HEK293T (cell line): ENCODE data around the gene ZBED6.

ENCODE experiments used
- ARNT ChIP-seq: fragments of 450-650 bp; IDR thresholded peaks from 2 replicates; pipeline ENCODE4 v1.6.1; 2017; ENCODE audit warnings: mild to moderate bottlenecking
- BHLHE40 ChIP-seq: fragments of 450-650 bp; IDR thresholded peaks from 2 replicates; pipeline ENCODE4 v1.6.1; 2016; ENCODE audit warnings: mild to moderate bottlenecking, moderate library complexity, borderline replicate concordance
- ELF4 ChIP-seq: fragments of 450-650 bp; IDR thresholded peaks from 2 replicates; pipeline ENCODE4 v1.6.1; 2017; ENCODE audit warnings: antibody characterized with exemption
- FOXA1 ChIP-seq: fragments of 450-650 bp; IDR thresholded peaks from 2 replicates; pipeline ENCODE4 v1.6.1; 2016; ENCODE audit warnings: mild to moderate bottlenecking
- FOXM1 ChIP-seq: fragments of 450-650 bp; IDR thresholded peaks from 2 replicates; pipeline ENCODE4 v1.6.1; 2017; ENCODE audit warnings: mild to moderate bottlenecking, borderline replicate concordance
- LEF1 ChIP-seq: fragments of 450-650 bp; IDR thresholded peaks from 2 replicates; pipeline ENCODE4 v1.6.1; 2017; ENCODE audit warnings: mild to moderate bottlenecking, borderline replicate concordance
- NFRKB ChIP-seq: fragments of 450-650 bp; IDR thresholded peaks from 2 replicates; pipeline ENCODE4 v1.6.1; 2016; ENCODE audit warnings: mild to moderate bottlenecking, moderate library complexity
- SP1 ChIP-seq: fragments of 450-650 bp; IDR thresholded peaks from 2 replicates; pipeline ENCODE4 v1.6.1; 2017
- SUZ12 ChIP-seq: fragments of 450-650 bp; IDR thresholded peaks from 2 replicates; pipeline ENCODE4 v1.6.1; 2016; ENCODE audit warnings: mild to moderate bottlenecking
- TARDBP ChIP-seq: fragments of 450-650 bp; IDR thresholded peaks from 2 replicates; pipeline ENCODE4 v1.6.1; 2016
- TF ChIP-seq, protein P1 (sequence below): fragments of 450-650 bp; IDR thresholded peaks from 2 replicates; pipeline ENCODE4 v1.6.1; 2016

GRCh38 chr1:203763505-203763904, 31.9 kb upstream of the ZBED6 start:
- TF ChIP-seq TARDBP (no peak), FOXA1 (no peak), ARNT (no peak), SP1 (no peak), ELF4 (no peak), BHLHE40 (no peak), LEF1 (no peak), FOXM1 (no peak), SUZ12 (no peak), NFRKB (no peak)
- TF ChIP-seq, protein P1, sequence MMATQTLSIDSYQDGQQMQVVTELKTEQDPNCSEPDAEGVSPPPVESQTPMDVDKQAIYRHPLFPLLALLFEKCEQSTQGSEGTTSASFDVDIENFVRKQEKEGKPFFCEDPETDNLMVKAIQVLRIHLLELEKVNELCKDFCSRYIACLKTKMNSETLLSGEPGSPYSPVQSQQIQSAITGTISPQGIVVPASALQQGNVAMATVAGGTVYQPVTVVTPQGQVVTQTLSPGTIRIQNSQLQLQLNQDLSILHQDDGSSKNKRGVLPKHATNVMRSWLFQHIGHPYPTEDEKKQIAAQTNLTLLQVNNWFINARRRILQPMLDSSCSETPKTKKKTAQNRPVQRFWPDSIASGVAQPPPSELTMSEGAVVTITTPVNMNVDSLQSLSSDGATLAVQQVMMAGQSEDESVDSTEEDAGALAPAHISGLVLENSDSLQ: no peak
